DND-41 (cell line): ENCODE data around the gene EFCAB9.

Experiments
- EZH2 ChIP-seq: IDR thresholded peaks from 3 replicates; pipeline ENCODE4 v1.6.1; 2012; ENCODE audit warnings: borderline replicate concordance, low read depth, mild to moderate bottlenecking, moderate library complexity, low read length, inconsistent platforms; ENCODE audit not compliant: severe bottlenecking
- TF ChIP-seq, protein P1 (sequence below): IDR thresholded peaks from 2 replicates; pipeline ENCODE4 v1.5.1; 2012; ENCODE audit warnings: borderline replicate concordance, low read length, moderate library complexity, mild to moderate bottlenecking; ENCODE audit not compliant: poor library complexity, severe bottlenecking; ENCODE audit errors: extremely low read depth

DNA sequence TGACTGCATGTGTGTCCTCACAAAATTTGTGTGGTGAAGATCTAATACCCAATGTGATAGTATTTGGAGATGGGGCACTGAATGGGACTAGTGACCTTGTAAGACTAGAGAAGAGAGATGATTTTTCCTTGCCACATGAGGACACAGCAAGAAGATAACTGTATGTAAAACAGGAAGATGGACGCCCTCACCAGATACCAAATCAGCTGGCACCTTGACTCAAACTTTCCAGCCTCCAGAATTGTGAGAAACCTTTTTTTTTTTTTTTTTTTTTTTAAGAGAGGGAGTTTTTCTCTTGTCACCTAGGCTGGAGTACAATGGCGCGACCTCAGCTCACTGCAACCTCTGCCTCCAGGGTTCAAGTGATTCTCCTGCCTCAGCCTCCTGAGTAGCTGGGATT, 49.3 kb downstream of the EFCAB9 start:
- TF ChIP-seq, protein P1, sequence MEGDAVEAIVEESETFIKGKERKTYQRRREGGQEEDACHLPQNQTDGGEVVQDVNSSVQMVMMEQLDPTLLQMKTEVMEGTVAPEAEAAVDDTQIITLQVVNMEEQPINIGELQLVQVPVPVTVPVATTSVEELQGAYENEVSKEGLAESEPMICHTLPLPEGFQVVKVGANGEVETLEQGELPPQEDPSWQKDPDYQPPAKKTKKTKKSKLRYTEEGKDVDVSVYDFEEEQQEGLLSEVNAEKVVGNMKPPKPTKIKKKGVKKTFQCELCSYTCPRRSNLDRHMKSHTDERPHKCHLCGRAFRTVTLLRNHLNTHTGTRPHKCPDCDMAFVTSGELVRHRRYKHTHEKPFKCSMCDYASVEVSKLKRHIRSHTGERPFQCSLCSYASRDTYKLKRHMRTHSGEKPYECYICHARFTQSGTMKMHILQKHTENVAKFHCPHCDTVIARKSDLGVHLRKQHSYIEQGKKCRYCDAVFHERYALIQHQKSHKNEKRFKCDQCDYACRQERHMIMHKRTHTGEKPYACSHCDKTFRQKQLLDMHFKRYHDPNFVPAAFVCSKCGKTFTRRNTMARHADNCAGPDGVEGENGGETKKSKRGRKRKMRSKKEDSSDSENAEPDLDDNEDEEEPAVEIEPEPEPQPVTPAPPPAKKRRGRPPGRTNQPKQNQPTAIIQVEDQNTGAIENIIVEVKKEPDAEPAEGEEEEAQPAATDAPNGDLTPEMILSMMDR = no peak
- no peak for TF ChIP-seq EZH2
